Hippocampal formation (tissue), 2 donors: ENCODE data around the gene STK17A.
A peak's percentile ranks its signal among the peaks of the same experiment; 100 is the strongest.

ENCODE experiments used
- DNase-seq, 2 donors: peaks; one replicate each; lab custom pipeline; 2025; lab: John Stamatoyannopoulos, UW

STK17A gene

GRCh38 chr7:43634384-43634783 is 51.5 kb downstream of the STK17A start:
- DNase-seq = no peak

GRCh38 chr7:43636093-43636492 is 53.2 kb downstream of the STK17A start:
- no peak for DNase-seq

DNA sequence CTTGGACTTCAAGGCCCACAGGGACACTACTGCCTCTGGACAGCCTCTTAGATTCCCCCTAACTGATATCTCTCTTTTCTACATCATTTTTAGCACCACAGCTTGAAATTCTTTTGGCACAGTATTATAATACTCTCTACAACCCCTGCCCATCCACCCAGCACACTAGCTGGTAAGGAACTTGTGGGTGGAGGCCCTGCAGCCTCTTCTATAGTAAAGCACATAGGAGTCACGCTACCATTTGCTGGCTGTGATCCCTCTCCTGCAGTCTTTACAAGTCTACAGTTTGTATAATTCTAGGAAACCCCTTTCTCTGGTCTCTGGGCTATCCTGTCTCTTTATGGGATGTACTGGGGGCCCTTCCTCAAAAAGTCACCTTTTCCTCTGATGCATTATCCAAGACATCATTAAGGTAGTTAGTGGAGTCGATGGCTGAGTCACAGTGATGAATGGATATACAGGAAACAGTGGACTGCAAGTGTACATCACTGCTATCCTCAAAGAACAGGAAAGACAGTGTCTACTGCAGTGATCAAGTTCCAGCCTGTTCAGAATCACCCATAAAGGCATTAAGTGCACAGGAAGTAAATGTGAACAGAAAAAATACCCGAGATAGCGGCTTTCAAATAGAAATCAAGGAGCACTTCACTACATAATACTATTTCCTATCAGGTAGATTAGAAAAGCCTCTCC is 54.4 kb downstream of the STK17A start:
- DNase-seq = no peak

- DNase-seq = no peak
Observed at GRCh38 chr7:43639858-43640491, 57.1 kb downstream of the STK17A start.

- no peak for DNase-seq
Observed at GRCh38 chr7:43640679-43641078, 57.8 kb downstream of the STK17A start.

- DNase-seq = no peak
Observed at GRCh38 chr7:43642897-43643630, 60.2 kb downstream of the STK17A start.

- no peak for DNase-seq
Observed at GRCh38 chr7:43643846-43644245, 60.9 kb downstream of the STK17A start.

DNA sequence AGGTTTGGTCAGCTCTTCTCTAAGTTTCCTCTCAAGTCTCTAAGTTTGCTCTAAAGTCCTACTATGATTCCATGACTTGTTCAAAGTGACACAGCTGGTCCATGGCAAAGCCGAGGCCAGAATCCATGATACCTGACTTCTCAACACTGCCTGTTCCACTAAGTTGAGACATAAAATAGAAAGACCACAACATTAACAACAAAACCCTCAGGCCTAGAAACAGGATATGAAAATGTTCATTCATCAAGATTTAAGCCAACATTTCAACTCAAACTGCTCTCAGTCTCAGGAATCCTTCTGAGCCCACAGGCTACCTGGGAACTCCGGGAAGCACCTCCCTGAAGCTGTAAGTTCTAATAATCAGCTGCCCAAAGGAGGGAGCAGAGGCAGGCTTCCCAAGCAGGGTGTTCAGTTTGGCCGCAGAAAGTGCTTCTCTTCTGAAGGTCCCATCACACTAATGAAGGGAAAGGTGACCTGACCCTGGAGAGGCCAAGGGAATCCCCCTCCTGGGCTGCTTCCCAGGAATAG is 62.9 kb downstream of the STK17A start:
- DNase-seq = no peak

GRCh38 chr7:43646603-43647338 is 63.9 kb downstream of the STK17A start:
- peak; percentile 33 to 35 for DNase-seq

GRCh38 chr7:43647339-43647672 is 64.4 kb downstream of the STK17A start:
- no peak for DNase-seq

DNA sequence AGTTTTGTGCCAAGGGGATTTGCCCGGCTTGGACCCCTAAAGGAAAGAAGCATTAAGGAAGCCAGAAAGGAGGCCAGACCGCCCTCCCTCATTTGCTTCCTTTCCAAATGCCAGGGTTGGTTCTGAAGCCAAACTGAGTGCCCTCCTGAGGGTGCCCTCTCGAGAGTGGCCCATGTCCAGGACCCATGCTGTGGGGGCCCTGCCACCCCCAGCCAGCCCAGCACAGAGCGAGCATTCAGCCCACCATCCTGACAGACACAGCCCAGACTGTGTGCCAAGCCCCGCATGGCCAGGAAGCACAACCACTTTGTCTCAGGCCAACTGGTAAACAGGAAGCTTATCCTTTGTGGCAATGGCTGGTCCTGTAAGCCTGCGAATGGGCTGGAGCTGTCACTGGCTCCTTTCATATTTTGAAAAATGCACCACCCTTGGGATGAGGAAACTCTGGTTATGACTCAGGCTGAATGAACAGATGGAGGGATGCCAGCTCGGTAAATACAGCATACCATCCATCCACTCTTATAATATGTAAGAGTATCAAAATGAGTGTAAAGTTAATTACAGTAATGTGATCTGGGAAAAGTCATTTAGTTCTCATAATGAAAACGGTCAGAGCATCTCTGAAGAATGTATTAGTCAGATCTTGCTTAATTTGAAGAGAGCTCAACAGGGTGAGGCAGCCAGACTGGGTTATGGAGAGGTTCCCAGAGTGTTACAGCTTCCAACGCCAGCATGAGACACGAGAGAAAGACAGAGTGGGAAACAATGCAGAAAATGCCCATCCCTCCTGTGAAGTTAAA is 65.0 kb downstream of the STK17A start:
- DNase-seq = peak; percentile 50 to 69

DNA sequence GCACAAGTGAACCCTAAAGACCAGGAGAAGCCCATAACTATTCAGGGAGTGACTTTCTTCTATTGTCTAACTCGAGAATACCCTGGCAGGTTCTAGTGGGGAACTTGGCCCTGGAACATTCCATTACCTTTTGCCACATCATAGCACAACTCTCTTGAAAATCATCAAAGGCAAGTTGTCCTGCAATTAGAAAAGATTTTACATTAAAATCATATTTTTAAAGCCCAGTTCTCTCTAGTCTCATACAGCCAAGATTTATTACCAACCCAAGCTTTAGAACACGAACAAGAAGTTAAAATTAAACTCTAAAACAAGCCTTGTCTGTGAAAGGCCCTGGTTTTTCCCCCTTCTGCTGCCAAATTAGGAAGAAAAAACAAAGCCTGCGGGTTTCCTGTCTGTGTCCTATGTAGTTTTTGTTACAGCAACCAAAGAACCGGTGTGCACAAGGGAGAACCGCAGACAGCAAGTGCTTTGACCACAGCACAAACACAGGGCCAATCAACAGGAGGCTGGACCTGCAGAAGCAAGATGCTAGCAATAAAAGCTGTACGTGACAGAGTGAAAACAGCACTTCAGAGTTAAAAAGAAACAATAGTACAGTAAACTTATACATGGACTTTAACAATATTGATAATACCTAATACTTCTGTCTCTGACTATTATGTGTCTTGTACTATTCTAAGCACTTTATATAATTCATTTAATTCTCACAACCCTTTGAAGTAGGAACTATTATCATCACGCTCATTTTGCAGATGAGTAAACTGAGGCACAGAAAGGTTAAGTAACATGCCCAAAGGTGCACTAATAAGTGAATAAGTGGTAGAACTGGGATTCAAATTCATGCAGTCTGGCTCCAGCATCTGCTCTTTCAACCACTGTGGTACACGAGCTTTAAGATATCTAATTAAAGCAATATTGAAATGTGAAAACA is 65.8 kb downstream of the STK17A start:
- peak in 1 of 2 donors; percentile 34 for DNase-seq

DNA sequence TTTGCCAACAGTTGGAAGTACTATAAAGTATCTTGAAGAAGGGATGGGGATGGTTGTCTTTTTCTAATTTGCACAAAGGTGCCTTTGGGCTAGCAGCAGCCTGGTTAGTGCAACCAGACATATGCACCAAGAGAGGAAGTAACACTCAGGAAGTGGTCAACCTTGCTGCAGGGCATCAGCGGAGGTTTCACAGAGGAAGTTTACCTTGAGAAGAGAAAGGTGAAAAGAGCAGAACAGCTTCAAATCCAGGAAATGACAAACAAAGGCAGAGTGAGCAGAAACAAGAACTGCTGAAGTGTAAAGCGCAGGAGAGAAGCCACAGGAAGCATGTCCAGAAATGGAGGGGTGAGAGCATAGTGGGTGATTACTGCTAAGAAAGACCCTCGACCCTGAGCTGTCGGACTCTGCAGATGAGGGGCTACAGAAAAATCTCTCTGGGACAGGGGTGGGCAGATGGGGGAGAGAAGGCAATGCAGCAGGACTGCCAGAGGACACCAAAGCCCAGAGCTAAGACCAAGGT is 66.9 kb downstream of the STK17A start:
- no peak for DNase-seq

DNA sequence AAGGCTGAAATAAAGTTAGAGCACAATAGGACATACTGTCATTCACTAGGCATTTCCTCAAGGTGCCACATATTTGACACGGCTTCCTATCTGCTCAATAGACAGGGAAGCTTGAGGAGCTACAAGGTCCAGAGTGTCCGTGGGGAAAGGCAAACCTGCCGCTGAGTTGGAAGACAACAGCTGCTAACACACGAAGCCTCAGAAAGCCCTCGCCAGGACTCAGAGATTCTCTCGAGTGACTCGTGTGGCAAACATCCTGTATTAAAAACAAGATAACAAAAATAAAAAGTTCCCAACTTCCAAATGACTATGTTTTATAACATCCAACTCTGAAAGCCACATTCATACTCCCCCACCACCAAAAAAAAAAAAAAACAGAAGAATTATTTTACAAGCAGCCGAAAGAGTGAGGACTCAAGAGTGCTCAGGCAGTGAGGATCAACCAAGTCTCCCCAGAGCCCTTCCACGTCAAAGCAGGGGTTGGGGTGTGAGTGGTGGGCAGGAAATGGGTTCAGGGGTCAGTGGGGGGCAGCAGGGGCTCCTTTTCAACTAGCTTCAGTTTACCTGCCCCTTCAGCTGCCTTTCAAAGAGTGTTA is 67.6 kb downstream of the STK17A start:
- DNase-seq = no peak

GRCh38 chr7:43652364-43652763 is 69.5 kb downstream of the STK17A start:
- DNase-seq = no peak

DNA sequence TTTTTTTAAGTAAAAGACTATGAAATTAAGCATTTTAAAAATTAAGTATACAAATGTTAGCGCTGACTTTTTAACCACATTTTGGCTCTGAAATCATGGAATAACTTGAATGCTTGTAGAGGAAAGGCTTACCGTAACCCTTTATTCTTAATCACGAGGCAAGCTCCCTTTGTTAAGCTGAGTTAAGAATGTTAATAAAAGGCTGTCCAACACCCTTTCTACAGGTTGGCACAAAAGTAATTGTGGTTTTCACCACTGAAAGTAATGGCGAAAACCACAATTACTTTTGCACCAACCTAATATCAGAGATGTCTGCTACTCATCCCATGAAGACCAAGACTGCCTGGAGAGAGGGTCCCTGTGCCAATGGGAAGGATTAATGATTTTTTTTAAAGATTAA is 70.6 kb downstream of the STK17A start:
- no peak for DNase-seq

DNA sequence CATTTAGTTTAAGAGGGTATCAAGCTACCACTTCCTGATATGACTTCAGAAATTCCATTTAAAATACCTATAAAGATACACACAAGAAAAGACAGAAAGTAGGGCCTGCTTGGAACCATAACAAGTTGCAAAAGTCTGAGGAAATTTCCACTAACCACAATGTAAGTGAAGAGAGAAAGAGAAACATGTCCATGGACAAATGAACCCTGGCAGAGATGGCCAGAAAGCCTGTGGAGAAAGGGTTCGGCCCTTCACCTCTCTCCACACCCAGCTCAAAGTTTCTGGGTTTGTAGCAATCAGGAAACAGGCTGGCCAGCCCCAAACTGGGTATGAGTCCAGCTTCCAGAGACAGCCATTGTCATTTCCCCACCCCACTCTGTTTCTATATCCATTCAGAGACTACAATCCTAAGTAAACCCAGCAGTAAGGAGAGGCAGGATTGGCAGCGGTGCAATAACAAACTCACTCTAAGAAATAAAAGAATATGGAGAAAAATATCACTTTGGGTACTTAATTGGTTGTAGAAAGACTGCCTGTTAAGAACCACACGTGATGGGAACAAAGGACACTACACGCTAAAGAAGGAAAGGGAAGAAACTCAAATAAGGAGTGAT is 71.1 kb downstream of the STK17A start:
- no peak for DNase-seq

- no peak for DNase-seq
Observed at GRCh38 chr7:43655584-43655983, 72.7 kb downstream of the STK17A start.

GRCh38 chr7:43656997-43657396 is 74.1 kb downstream of the STK17A start:
- no peak for DNase-seq
